ENCODE measurements around the gene CYTIP.

The CYTIP gene

GRCh38 chr2:157466764-157467163, 22.9 kb upstream of the CYTIP start:
- Histone ChIP-seq H3K4me1 (no peaks in the 10 kb centered on the region), H3K36me3 (no peaks in the 10 kb centered on the region), H3K27me3 (no peaks in the 10 kb centered on the region), H3K9me3 (no peaks in the 10 kb centered on the region), H3K4me3 (ENCODE audit: low read depth, low read length) (no peak overlapping the region)
- TF ChIP-seq, protein P1, sequence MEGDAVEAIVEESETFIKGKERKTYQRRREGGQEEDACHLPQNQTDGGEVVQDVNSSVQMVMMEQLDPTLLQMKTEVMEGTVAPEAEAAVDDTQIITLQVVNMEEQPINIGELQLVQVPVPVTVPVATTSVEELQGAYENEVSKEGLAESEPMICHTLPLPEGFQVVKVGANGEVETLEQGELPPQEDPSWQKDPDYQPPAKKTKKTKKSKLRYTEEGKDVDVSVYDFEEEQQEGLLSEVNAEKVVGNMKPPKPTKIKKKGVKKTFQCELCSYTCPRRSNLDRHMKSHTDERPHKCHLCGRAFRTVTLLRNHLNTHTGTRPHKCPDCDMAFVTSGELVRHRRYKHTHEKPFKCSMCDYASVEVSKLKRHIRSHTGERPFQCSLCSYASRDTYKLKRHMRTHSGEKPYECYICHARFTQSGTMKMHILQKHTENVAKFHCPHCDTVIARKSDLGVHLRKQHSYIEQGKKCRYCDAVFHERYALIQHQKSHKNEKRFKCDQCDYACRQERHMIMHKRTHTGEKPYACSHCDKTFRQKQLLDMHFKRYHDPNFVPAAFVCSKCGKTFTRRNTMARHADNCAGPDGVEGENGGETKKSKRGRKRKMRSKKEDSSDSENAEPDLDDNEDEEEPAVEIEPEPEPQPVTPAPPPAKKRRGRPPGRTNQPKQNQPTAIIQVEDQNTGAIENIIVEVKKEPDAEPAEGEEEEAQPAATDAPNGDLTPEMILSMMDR (IDR thresholded peaks at IDR 0.05; ENCODE audit: low read depth, low read length): no peak
- no peak for DNase-seq

- no peak for DNase-seq
- Histone ChIP-seq H3K4me3 (ENCODE audit: low read depth, low read length) (no peak overlapping the region), H3K9me3 (no peaks in the 10 kb centered on the region), H3K27me3 (no peaks in the 10 kb centered on the region), H3K4me1 (no peaks in the 10 kb centered on the region), H3K36me3 (no peaks in the 10 kb centered on the region)
- TF ChIP-seq, protein P1 (IDR thresholded peaks at IDR 0.05; ENCODE audit: low read depth, low read length): no peak
Measured at GRCh38 chr2:157465554-157465953, 21.7 kb upstream of the CYTIP start.

GRCh38 chr2:157463002-157463401, 19.1 kb upstream of the CYTIP start:
- Histone ChIP-seq H3K9me3 (no peaks in the 10 kb centered on the region), H3K27me3 (no peaks in the 10 kb centered on the region), H3K36me3 (no peaks in the 10 kb centered on the region), H3K4me3 (ENCODE audit: low read depth, low read length) (no peak overlapping the region), H3K4me1 (no peaks in the 10 kb centered on the region)
- no peak for DNase-seq
- TF ChIP-seq, protein P1 (IDR thresholded peaks at IDR 0.05; ENCODE audit: low read depth, low read length): no peak

DNA sequence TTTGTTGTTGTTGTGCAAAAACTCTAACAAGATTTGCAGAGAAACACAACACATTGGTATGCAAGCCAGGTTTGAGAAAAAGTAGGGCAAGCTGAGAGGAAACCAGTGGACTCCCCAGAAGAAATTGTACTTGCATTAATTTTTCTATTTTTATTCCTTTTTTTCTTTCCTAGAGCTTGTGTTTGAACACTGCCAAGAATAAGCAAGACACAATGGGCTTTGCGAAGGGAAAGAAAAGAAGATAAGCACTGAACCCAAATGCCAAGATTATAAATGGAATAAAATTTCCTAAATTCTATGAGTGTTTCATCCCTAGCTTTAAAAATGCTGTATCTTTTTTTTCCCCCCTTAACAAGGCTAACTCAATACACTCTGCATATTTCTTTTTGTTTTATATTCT, 17.0 kb upstream of the CYTIP start:
- H3K4me1 ChIP-seq: no peaks in the 10 kb centered on the region
- DNase-seq: no peak
- no peaks in the 10 kb centered on the region for H3K36me3 ChIP-seq
- no peaks in the 10 kb centered on the region for H3K9me3 ChIP-seq
- no peak overlapping the region for H3K4me3 ChIP-seq (ENCODE audit: low read depth, low read length)
- no peaks in the 10 kb centered on the region for H3K27me3 ChIP-seq
- TF ChIP-seq, protein P1 (IDR thresholded peaks at IDR 0.05; ENCODE audit: low read depth, low read length): no peak

- no peak overlapping the region for H3K4me3 ChIP-seq (ENCODE audit: low read depth, low read length)
- DNase-seq: no peak
- TF ChIP-seq, protein P1 (IDR thresholded peaks at IDR 0.05; ENCODE audit: low read depth, low read length): no peak
Measured at GRCh38 chr2:157460384-157460837, 16.5 kb upstream of the CYTIP start.

GRCh38 chr2:157459486-157459885, 15.6 kb upstream of the CYTIP start:
- Histone ChIP-seq H3K4me3 (ENCODE audit: low read depth, low read length) (no peak overlapping the region), H3K36me3 (no peaks in the 10 kb centered on the region), H3K9me3 (no peaks in the 10 kb centered on the region), H3K27me3 (no peaks in the 10 kb centered on the region), H3K4me1 (no peaks in the 10 kb centered on the region)
- DNase-seq: no peak
- TF ChIP-seq, protein P1 (IDR thresholded peaks at IDR 0.05; ENCODE audit: low read depth, low read length): no peak

More at GRCh38 chr2:157460384-157460837, 16.5 kb upstream of the CYTIP start:
- H3K4me1 ChIP-seq: no peaks in the 10 kb centered on the region
- no peaks in the 10 kb centered on the region for H3K27me3 ChIP-seq
- no peaks in the 10 kb centered on the region for H3K36me3 ChIP-seq
- H3K9me3 ChIP-seq: no peaks in the 10 kb centered on the region
